ENCODE measurements around the gene TUBA8. TPM values are rescaled to one million over a fixed set of nuclear protein-coding genes. Genes with fewer than 3 reads are reported as not detected.
"Not testable (repeated sequence)": the region's sequence is repeated elsewhere in the genome, so short reads cannot be mapped to it uniquely, and the experiment has no call there.

TUBA8 gene
- polyA plus RNA-seq, 3 donors, result 2.8 to 4.1 (median 2.9) TPM

DNA sequence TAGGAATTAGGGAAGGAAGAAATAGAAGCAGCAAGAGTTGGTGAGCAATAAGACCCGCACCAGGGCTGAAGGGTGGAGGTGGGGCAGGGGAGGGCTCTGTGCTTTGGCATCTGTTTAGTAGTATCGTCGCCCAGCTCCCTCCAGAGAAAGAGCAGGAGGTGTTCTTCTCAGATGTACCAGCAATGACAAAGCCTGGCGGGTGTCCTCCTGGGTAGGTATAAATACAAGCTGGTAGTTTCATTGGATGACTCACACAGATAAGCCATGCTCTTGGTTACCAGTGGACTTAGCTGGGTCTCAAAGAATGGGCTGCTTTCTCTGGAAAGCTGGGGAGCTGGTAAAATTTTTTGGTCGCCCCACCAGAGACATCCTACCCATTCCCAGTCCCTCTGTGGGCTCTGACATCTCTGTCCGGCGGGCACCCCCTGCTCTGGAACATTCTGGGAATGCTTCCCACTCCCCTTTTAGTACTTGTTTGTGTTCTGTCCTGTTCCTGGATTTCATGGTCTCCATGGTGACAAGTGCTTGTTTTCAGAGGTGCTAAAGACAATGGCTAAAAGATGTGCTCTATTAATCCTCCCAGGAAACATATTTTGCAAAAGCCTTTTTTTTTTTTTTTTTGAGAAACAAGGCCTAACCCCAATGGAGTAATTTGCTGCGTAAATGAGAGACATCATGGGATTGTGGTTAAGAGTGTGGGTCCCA is 15.4 kb upstream of the TUBA8 start:
- no peak for DNase-seq (ENCODE audit: extremely low read depth in 1 of 11, low read depth in 9 of 11, low spot score in 4 of 11)

DNA sequence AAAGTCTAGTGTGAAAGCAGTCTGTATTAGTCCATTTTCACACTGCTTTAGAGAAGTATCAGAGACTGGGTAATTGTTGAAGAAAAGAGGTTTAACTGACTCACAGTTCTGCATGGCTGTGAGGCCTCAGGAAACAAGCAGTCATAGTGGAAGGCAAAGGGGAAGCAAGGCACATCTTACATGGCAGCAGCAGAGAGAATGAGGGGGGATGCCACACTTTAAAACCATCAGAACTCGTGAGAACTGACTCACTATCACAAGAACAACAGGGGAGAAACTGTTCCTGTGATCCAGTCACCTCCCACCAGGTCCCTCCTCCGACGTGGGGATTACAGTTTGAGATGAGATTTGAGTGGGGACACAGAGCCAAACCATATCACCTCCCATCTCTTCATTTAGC is 13.8 kb upstream of the TUBA8 start:
- no peak for DNase-seq (ENCODE audit: extremely low read depth in 1 of 11, low read depth in 9 of 11, low spot score in 4 of 11)

DNA sequence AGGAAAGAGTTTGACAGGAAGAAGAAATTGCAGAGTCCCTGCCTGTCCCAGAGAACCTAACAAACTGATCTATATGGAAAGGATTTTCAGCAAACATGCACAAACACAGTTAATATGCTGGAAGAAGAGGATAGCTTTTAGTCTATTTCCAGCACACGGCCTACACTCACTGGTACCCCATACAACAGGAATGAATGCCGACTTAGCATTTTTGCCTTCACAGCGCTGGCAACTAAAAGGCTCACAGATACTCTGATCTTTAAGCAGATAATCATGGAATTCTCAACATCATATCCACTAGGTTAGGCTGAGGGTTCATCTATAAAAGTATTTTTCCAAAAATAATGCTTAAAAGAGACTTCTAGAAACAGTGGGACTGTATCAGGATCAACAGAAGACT is 9.8 kb upstream of the TUBA8 start:
- DNase-seq (ENCODE audit: extremely low read depth in 1 of 11, low read depth in 9 of 11, low spot score in 4 of 11), result no peak

DNA sequence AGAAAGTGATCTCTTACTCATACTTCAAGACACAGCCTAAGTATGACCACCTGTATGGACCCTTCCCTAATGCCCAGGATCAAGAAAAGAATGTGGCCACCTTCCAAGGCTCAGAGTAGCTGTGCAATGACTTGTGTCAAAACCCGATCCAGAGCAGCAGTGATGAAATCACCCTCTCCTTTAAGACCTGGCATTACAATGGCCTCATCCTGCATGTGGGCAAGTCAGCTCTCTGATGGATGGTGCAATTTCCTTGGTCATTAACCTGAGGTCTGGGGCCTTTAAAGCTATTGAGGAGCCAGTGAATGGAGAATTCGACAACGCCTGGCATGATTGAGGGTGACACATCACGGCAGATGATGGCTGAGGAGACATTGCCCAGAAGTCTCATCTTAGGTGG is 9.1 kb upstream of the TUBA8 start:
- DNase-seq (ENCODE audit: extremely low read depth in 1 of 11, low read depth in 9 of 11, low spot score in 4 of 11), result no peak

DNA sequence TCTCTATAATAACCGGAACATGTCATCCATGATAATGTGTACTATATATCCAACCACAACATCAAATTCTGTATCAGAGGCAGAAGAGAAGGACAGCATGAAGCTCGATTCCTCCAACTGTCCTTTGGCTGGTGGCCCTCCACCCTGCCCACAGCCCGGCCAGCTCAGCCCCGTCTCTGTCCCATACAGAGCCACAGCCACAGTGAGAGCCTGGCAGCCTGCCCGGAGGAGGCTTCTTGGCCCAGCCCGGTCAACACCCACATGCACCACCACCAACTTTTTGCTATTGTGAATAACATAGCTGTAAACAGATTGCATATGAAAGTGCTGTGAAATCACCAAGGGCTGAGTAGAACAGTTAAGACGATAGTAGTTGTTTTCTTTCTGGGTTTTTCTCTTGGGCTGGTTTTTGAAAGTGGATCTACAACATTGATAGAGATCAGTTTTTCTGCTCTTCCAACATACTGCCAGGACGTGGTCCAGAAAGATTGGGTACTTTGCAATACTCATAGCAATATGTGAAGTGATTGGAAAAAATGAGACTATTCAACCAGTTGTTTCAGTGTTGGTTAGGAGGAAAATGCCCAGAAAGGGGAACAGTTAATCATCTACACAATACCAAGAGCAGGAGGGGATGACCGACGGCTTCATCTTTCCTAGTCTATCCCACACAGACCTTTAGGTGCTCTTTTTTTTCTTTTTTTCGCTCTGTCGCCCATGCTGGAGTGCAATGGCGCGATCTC is 6.9 kb upstream of the TUBA8 start:
- no peak for DNase-seq (ENCODE audit: extremely low read depth in 1 of 11, low read depth in 9 of 11, low spot score in 4 of 11)

DNA sequence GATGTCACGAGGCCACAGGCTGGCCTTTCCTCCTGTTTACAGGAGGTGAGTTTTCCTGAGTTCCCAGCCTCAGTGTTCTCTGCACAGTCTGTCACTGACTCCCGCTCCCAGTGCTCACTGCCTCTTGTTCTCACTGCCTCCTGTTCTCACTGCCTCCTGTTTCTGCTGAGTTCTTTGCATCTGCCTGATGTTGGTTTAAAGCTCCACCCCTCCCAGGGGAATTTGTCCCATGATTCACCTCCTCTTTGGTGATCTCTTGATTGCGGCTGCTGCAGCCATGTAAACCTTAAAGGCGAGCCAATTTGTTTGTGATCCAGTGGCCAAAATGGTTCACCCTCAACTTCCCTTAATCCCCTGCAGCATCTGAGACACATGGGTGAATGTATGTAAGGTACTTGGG is 6.0 kb upstream of the TUBA8 start:
- no peak for DNase-seq (ENCODE audit: extremely low read depth in 1 of 11, low read depth in 9 of 11, low spot score in 4 of 11)

DNA sequence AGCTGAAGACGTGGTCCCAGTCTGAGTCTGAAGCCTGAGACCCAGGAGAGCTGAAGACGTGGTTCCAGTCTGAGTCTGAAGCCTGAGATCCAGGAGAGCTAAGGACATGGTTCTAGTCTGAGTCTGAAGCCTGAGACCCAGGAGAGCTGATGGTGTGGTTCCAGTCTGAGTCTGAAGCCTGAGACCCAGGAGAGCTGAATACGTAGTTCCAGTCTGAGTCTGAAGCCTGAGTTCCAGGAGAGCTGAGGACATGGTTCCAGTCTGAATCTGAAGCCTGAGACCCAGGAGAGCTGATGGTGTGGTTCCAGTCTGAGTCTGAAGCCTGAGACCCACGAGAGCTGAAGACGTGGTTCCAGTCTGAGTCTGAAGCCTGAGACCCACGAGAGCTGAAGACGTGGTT is 4.6 kb upstream of the TUBA8 start:
- DNase-seq (ENCODE audit: extremely low read depth in 1 of 11, low read depth in 9 of 11, low spot score in 4 of 11), result not testable (repeated sequence)

DNA sequence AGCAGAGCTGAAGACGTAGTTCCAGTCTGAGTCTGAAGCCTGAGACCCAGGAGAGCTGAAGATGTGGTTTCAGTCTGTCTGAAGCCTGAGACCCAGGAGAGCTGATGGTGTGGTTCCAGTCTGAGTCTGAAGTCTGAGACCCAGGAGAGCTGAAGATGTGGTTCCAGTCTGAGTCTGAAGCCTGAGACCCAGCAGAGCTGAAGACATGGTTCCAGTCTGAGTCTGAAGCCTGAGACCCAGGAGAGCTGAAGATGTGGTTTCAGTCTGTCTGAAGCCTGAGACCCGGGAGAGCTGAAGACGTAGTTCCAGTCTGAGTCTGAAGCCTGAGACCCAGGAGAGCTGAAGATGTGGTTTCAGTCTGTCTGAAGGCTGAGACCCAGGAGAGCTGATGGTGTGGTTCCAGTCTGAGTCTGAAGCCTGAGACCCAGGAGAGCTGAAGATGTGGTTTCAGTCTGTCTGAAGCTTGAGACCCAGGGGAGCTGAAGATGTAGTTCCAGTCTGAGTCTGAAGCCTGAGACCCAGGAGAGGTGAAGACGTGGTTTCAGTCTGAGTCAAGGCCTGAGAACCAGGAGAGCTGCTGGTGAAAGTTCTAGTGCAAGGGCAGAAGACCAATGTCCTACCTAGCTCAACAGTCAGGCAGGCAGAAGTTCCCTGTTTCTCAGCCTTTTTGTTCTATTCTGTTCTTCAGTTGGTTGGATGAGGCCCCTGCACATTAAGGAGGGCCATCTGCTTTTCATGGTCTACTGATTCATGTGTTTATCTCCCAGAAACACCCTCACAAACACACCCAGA is 3.9 kb upstream of the TUBA8 start:
- DNase-seq (ENCODE audit: extremely low read depth in 1 of 11, low read depth in 9 of 11, low spot score in 4 of 11), result not testable (repeated sequence)

DNA sequence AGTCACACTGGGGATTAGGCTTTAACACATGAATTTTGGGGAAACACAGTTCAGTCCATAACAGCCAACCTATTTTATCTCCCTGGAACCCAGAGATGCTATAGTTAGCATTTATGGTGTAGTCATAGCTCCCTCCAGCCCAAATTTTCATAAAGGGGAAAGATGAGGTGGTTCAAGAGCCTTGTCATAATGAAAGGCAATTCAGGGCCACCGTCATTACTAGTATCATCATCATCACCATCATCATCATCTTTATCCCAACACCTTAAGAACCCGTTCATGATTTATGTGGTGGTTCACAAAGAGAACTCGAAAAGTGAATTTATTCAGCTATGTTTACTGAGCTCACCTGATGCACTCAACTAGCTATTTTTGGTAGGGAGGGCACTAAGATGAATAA is 2.4 kb upstream of the TUBA8 start:
- DNase-seq (ENCODE audit: extremely low read depth in 1 of 11, low read depth in 9 of 11, low spot score in 4 of 11), result no peak

DNA sequence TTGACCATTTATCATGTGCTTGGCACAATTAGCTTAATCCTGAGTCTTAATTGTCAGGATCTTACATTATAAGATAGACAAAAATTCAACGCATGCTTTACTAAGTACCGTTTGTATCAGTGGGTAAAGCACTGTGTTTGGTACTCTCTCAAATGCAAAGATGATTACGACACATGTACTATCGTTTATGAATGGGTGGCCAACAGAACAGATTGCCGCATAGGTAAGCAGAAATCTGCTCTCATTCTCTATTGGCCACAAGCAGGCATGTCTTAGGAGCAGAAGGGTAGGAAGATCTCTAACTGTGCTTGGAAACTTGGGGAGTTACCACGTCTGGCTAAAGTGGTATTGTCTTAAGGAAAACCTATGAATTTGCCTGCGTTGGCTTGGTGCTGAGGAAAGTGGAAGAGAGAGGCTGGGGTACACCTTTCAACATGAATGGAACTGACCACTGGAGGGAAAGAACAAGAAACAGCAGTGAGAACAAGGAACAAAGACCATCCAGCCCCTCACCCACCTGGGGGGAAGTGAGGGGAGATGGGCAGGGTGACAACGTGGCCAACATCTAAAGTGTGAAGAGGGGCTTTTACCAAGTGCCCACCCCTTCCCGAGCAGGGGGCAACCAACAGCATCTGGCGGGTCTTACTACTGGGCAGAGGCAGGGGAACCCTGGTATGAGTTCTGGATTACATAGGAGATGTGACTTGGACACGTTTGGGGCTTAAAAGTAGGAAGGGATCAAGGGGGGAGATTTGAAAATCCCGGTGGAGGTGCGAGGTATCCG is 1.0 kb upstream of the TUBA8 start:
- no peak for DNase-seq (ENCODE audit: extremely low read depth in 1 of 11, low read depth in 9 of 11, low spot score in 4 of 11)

DNA sequence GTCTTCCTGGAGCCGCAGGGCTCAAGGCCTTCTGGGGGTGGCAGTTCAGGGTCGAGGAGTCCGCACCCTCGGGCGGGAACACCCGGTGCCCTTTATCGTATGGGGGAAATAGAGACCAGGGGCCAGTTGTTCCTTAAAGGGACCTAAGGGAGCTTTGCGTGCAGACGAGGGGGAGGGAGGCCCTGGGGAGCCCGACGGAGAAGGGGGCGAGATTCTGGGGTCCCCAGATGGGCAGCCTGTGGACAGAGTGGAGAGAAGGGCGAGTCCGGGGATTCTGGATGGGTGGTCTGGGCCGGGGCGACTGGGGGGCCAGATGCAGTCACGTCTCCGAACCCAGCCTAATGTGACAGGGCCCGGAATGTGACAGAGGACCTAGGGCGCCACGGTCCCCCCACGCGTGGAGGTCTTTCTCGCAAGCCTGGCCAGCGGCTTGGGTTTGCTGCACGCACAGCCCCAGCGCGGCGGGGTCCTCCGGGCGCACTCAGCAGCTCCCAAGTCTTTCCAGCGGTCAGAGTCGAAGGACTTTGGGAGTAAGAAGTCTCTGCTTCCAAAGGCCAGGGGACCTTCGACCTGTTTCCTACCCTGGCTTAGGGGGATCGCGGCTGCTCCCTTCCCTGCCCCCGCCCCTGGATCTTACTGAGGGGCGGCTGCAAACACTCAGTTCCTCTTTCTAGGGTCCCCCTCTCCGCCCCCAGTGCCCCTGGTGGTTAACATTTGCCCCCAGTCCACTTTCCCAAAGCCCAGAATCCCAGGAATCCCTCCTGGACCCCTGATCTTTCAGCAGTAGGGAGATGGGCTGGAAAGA is 547 bp downstream of the TUBA8 start:
- DNase-seq (ENCODE audit: extremely low read depth in 1 of 11, low read depth in 9 of 11, low spot score in 4 of 11), result no peak

DNA sequence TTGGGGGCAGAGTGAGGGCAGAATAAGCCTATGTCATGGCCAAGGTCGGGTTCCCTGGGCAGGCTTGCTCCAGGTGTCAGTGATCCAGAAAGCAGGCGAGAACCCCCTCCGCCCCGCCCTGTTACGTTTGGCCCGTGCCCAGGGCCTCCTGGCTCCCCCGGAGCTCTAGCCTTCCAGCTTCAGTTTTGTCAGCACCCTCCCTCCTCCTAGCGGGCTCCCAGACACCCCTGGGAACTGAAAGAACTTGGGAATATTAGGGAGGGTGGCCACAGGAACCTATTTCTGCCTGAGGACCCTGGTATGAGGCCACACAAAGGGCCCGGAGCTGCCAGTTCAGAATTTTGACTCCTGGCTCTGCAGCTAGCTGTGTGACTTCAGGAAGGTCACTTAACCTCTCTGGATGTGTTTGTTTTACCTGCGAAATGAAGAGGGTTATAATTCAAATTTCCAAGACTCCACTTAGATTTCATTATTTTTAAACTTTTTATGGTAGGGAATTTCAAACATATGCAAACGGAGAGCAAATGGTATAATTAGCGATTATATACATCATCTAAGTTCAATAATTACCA is 1.2 kb downstream of the TUBA8 start:
- no peak for DNase-seq (ENCODE audit: extremely low read depth in 1 of 11, low read depth in 9 of 11, low spot score in 4 of 11)

DNA sequence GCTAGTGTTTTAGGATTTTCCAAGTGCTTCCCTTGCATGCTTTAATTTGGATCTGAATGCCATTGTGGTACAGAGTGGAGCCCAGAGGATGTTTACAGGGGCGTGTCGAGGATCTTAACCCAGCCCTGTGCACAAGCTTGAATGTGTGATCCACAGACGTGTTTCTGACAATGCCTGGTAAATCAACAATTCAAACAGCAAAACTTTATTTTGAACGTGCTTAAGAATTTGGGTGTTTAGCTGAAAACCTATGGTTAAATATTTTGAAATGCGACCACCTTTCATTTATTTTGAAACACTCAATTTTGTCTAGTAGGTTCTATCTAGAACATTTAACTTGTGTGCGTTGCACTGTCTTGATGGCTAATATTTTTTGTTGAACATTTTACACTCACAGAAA is 1.8 kb downstream of the TUBA8 start:
- no peak for DNase-seq (ENCODE audit: extremely low read depth in 1 of 11, low read depth in 9 of 11, low spot score in 4 of 11)

DNA sequence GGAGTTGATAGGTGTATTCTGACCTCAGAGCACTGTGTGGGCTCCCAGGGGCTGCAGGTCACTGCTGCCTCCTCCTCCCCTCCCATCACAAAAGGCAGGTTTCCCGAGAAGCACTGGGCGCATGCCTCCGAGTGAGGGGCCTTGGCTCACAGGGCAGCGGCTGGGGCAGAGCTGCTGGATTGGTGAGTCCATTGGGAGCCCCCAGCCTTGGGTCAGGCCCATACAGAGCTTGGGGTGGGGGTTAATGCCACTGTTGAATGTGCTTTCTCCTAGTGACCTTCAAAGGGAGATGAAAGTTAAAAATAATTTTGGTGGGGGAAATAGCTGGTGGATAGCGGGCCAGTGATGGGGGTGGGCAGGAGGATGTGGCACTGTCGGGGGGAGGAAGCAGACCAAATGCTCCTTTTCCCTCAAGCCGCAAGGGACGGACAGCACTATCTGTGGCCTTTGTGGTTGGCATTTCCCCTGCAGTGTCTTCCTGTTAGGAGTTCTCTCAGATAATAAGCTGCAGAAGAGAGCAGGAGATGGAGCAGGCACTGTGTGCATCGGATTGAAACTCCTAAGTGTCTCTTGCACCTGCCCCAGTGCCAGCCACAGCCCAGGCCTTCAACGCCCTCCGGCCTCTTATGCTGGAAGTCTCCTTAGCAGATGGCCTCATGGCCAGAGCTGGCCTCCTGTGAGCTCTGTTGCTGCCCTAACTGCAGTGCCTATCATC is 3.2 kb downstream of the TUBA8 start:
- no peak for DNase-seq (ENCODE audit: extremely low read depth in 1 of 11, low read depth in 9 of 11, low spot score in 4 of 11)

DNA sequence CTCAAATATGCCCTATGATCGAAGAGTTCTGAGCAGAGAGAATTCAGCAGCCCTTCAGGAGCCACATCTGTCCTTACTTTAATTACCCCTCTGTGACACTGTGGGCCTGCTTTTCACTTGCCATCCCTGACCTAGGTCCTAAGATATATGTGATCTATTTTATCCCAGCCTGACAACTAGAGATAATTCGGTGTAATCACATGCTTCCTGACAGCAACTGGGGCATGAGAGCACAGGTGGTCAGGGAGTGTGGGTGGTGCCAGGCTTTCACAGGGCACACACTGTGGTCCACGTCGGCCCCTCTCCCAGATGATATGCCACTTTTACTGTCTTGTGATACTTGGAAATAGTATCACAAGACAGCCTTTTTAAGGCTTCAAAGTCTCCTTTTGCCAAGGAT is 3.9 kb downstream of the TUBA8 start:
- DNase-seq (ENCODE audit: extremely low read depth in 1 of 11, low read depth in 9 of 11, low spot score in 4 of 11), result no peak

DNA sequence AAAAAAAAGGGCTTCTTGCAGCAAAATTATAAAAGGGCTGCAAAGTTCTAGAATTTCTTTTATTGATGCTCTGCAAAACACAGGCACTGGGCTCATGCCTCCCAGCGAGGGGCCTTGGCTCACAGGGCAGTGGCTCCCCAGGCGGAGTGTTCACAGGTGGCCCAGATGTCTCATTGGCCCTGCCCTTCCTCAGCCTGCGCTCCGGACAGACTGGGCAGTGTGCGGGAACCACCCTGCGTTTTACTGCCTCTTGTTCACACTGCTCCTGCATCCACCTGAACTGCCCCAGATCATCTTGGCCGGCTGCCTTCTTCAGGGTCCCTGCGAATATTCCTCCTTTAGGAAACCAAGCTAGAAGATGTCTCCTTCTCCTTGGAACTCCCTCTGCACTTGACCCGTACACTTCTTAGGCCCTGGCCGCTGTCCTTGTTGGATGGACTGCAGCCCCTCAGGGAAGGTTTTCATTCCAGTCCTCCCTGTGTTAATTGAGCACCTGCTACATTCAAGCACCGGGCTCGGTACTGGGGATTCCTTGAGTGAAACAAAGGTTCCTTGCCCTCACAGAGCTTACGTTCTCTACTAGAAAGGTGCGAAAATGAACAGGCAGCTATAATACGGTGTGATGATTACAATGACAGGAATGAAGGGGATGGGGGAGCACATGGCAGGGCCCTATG is 4.5 kb downstream of the TUBA8 start:
- DNase-seq (ENCODE audit: extremely low read depth in 1 of 11, low read depth in 9 of 11, low spot score in 4 of 11), result no peak

DNA sequence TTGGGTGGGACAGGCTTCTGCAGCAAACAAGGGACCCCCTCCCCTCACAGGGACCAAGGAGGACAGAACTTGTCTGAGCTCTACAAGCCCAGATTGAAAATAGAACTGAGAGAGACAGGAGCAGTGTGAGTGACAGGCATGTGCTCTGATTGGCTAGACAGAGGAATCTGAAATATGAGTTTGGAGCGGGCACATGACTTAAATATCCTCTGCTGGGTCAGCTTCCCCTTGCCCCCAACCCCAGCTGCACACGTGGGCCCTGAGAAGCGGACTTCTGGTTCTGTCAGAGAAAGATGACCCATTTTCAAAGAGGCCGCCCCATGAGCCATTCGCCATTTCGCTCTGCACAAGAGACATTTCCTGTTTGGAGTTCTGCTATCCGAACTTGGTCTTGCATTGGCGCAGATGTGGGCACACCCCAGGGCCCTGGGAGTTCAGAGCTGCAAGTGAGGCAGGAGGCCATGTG is 5.3 kb downstream of the TUBA8 start:
- DNase-seq (ENCODE audit: extremely low read depth in 1 of 11, low read depth in 9 of 11, low spot score in 4 of 11), result no peak
